Stimulated activated naive CD4-positive, alpha-beta T cell (primary cell): ENCODE data around the gene RINL.
A peak's percentile ranks its signal among the peaks of the same experiment; 100 is the strongest.

ENCODE experiments used
- DNase-seq, 6 experiments: peaks; one replicate each; lab custom pipeline; 2025; lab: John Stamatoyannopoulos, UW

Gene RINL, protein sequence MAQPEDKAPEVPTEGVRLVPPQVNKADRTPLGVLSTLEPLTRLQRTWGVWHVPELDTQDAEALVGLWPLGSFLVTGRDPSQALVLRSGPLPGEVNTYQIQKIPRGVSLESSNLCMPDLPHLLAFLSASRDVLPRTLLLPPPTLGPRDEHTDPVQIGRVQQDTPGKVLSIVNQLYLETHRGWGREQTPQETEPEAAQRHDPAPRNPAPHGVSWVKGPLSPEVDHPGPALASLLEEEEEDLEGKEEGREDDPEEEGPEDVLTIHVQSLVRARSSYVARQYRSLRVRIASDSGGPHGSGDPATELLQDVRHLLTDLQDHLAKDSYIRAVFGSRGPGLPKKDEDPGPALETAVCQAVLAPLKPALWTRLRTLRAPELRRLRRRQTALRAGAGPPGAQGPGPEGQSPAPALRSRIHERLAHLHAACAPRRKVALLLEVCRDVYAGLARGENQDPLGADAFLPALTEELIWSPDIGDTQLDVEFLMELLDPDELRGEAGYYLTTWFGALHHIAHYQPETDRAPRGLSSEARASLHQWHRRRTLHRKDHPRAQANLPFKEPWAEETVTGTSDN

DNA sequence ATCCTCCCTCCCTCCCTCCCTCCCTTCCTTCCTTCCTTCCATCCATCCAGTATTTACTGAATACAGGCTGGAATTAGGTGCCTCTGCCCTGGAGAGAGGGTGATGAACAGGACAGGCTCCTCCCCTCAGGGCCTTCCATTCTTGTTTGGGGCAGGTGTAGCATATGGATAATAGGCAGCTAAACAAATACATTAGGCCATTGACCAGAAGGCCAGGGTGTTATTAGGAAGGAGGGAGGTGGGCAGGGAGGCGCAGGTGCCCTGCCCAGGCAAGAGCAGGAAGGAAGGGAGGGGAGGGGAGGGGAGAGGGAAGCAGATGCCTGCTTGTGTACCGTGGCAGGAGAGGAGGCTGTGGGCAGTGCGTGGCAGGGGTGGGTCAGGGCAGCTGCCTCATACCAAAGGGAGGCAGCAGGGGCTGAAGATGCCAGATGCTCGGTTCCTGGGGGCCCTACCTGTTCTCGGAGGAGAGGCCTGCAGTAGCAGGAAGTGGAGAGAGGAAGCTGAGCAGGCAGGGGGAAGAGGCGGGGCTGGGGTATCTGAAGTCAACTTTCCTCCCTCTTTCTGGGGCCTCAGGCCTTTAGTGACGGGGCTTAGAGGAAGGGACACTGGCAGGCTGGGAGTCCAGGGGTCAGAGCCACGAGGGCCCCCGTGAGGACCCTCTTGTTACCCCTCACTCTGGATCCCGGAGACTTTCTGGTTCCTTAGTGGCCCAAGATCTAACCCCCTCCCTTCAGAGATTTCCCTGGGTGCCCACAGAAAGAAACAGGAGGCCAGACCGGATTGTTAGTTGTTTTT, at the start of gene RINL:
Gene RINL, minus strand, starts transcription at position 495 of the 794 bp plus-strand sequence. CDS start 1,533 bp downstream, outside the sequence.
- DNase-seq = peak; percentile 43 to 77 (median 62)

GRCh38 chr19:38924388-38924787, 46.3 kb upstream of the RINL start:
- DNase-seq = no peak

- DNase-seq = no peak
Measured at GRCh38 chr19:38922482-38922881, 44.4 kb upstream of the RINL start.

- DNase-seq = no peak
Measured at GRCh38 chr19:38921420-38922274, 43.6 kb upstream of the RINL start.

DNA sequence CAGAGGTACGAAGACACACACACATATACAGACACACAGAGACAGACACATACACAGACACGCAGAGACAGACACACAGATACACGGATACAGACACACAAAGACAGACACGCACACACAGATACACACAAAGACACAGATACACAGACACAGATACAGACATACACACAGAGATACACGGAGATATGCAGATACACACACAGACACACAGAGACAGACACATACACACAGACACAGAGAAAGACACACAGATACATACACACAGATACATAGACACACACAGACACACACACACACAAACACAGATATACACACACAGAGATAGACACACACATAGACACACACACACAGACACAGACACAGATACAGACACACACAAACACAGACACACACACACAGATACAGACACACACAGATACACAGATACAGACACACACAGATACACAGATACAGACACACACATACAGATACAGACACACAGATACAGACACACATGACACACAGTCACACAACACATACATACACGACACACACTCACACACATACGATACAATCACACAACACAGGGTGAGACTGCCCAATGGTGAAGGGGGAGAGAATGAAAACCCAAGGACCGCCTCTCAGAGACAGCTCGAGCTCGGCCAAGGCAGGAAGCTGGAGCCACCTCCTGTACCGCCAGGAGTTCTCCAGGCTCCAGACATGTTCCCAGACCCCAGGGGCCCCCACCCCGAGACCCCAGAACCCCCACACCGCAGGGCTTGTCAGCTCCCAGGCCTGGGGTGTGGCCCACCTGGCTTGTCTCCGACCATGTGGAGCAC, 42.7 kb upstream of the RINL start:
- DNase-seq = no peak

- no peak for DNase-seq
Measured at GRCh38 chr19:38919837-38920601, 41.9 kb upstream of the RINL start.

DNA sequence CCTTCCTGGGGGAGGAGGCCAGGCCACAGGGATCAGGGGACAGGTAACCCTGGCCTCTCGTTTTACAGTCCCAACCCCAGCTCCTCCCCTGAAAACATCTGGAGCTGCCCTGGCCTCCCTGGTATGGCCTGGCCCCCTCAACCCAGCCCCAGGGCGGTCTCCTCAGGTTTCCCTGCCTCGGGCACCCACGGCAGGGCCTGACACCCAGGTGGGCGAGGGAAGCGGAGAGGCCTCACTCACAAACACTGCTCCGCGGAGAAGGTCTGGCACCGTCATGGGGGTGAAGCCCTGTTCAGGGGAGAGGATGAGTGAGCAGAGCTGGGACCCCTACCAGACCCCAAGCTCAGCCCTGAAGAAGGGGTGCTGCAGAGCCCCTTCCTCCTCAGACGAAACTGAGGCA, 40.5 kb upstream of the RINL start:
- DNase-seq = no peak

- no peak for DNase-seq
Measured at GRCh38 chr19:38917921-38918491, 39.9 kb upstream of the RINL start.

DNA sequence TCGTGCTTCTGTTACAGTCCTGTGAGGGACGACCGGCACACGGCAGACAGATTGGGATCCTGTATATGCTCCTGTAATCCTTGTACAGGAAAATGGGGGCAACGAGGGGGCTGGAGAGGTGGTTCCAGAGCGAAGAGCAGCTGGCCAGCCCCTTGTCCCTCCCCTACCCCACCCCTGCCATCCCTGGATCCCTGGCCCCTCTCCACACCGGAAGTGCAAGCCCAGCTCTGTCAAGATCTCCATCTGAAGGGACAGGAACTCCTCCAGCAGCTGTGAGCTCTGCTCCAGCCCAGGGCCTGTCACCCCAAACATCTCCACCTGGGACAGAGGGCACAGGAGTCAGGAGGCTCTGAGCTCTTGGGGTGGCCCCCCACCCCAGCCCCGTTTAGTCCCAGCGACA, 39.4 kb upstream of the RINL start:
- no peak for DNase-seq

DNA sequence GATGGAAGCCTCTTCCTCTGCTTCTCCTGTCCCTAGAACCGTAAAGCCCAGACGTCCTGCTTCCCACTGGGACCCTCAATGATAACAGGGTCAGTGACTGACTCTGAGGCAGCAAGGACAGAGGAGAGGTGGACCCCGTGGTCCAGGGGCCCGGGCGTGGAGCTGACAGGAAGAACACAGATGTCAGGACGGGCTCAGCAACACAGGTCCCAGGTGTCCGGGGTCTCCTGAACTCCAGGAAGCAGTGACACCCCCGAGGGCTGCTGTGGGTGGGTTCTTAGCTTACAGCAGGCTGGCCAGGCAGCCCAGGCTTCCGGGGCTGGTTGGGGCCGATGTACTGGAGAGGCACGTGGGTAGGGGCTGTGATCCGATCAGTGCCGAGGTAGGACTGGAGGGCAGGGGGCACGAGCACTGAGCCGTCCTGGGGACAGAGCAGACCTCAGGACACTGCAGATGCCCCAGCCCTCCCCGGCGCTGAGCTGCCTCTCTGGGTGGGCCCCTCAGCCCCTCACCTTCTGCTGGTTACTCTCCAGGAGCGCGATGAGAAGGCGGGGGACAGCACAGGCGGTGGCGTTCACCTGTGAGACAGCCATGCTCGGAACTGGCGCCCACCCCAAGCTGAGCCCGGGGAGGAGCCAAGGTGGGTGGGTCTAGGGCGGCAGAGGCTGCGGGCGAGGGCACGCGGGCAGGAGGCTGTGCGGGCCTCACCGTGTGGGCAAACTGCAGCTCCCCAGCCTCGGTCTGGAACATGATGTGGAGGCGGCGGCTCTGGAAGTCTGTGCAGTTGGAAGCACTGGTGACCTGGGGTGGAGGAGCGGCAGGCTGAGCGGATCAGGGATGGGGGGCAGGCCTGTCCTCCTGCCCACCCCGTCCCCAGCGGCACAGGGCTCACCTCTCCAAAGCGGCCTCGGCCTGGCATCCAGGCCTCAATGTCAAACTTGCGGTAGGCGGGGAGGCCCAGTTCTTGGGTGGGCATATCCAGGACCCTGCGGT, 37.5 kb upstream of the RINL start:
- no peak for DNase-seq

DNA sequence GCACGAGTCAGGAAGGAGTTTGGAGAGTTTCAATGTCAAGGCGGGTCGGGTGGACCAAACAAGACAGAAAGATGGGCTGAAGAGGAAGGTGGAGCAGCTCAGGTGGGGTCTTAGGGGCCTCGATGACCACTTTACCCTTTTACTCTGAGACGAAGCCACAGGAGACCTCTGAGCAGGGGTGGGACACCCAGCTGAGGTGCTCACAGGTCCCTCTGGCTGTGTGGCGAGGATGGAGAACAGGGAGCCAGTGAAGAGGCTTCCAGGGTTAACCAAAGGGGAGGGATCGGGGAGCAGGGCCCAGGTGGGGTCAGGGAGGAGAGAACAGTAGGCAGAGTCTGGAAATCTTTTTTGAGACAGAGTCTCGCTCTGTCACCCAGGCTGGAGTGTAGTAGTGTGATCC, 35.9 kb upstream of the RINL start:
- DNase-seq = no peak

- DNase-seq = no peak
Measured at GRCh38 chr19:38912600-38913514, 34.8 kb upstream of the RINL start.

- DNase-seq = no peak
Measured at GRCh38 chr19:38911388-38912001, 33.4 kb upstream of the RINL start.

DNA sequence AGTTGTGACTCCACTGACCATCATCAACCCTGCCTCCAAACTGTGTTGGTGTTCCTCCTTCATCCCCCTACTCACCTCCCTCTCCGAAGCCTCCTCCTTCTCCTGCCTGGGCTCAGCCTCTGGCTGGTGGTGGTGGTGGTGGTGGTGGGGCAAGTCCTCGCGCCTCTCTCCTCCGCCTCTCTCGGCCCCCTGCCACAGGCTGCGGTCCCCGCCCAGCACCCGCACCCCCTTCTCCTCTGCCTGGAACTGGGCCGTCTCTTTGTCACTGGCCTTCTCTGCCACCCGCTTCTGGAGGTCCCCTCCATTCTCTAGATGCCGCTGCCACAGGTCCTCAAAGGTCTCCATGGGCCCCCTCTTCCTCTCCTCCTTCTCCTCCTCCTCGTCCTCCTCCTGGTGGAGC, 32.4 kb upstream of the RINL start:
- DNase-seq = no peak

- peak in 1 of 6 experiments; percentile 8 for DNase-seq
Measured at GRCh38 chr19:38908911-38909310, 30.8 kb upstream of the RINL start.

- DNase-seq = no peak
Measured at GRCh38 chr19:38907670-38908069, 29.6 kb upstream of the RINL start.

DNA sequence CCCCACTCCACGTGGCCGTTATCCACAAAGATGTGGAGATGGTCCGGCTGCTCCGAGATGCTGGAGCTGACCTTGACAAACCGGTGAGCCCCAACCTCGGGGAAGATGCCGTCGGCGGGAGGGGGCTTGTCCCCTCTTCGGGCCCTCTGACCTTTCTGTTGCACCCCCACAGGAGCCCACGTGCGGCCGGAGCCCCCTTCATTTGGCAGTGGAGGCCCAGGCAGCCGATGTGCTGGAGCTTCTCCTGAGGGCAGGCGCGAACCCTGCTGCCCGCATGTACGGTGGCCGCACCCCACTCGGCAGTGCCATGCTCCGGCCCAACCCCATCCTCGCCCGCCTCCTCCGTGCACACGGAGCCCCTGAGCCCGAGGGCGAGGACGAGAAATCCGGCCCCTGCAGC, 29.2 kb upstream of the RINL start:
- no peak for DNase-seq
